GM23248 (cell line): Measurements from ENCODE around the gene MED28.

Experiments used
- EZH2 ChIP-seq: fragments of 200-600 bp; sonication (generic); IDR thresholded peaks from 2 replicates; pipeline ENCODE4 v1.6.1; 2018; ENCODE audit warnings: antibody characterized with exemption, mild to moderate bottlenecking; ENCODE audit not compliant: insufficient read depth, poor library complexity, severe bottlenecking
- EZH2phosphoT487 ChIP-seq: fragments of 200-600 bp; sonication (generic); IDR thresholded peaks from 2 replicates; pipeline ENCODE4 v1.6.1; 2018; ENCODE audit warnings: antibody characterized with exemption, moderate library complexity, mild to moderate bottlenecking, low read depth; ENCODE audit not compliant: insufficient read depth

- TF ChIP-seq EZH2 (no peak), EZH2phosphoT487 (no peak)
These were observed 30.5 kb upstream of the MED28 start for GRCh38 chr4:17583941-17584340.
